ENCODE results near the gene PET117. TPM values are rescaled to one million over a fixed set of nuclear protein-coding genes. Genes with fewer than 3 reads are reported as not detected.

The PET117 gene
- total RNA-seq, 1 donor from 2014 or later = 58.3 TPM

DNA sequence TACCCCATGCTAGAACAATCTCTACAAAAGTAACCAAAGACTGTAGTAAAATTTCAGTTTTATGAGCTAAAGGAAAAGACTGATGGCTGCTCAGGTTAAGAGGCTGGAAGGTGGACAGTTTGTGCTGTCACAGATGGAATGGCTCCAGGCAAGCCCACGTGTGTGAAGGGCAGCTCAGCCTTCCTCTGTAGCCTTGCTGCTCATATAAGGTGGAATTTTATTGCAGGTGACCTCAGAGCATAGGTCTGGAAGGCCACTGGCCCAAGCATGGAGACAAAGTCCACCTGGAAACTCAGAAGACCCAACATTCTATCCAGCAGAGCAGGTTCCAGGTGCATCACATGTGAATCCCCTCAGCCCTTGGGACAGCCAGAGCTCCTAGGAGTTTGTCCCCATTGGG, 53.6 kb downstream of the PET117 start:
- Histone ChIP-seq H3K9me3 (ENCODE audit: low read depth) (no peaks in the 10 kb centered on the region), H2AFZ (replicated peaks) (no peak overlapping the region), H3K4me3 (no peak overlapping the region), H3F3A (ENCODE audit: low read depth) (no peaks in the 10 kb centered on the region), H3K79me2 (ENCODE audit: low read depth) (no peaks in the 10 kb centered on the region), H3K36me3 (no peaks in the 10 kb centered on the region), H3K4me1 (no peaks in the 10 kb centered on the region), H3K9ac (no peak overlapping the region), H3K27ac (no peak overlapping the region), H3K27me3 (no peaks in the 10 kb centered on the region), H3K4me2 (no peak overlapping the region), H4K20me1 (ENCODE audit: low read depth) (no peaks in the 10 kb centered on the region)
- Mint-ChIP-seq H3K27ac (no peak overlapping the region), H3K9me3 (peaks cover 3% of the 10 kb centered on the region), H3K27me3 (ENCODE audit: insufficient read depth, low read depth) (peaks cover 2% of the 10 kb centered on the region), H3K4me1 (peaks cover 4% of the 10 kb centered on the region), H3K36me3 (peaks cover 20% of the 10 kb centered on the region), H3K4me3 (no peak overlapping the region)
- no peak for DNase-seq (ENCODE audit: low spot score)
- TF ChIP-seq, protein P1, sequence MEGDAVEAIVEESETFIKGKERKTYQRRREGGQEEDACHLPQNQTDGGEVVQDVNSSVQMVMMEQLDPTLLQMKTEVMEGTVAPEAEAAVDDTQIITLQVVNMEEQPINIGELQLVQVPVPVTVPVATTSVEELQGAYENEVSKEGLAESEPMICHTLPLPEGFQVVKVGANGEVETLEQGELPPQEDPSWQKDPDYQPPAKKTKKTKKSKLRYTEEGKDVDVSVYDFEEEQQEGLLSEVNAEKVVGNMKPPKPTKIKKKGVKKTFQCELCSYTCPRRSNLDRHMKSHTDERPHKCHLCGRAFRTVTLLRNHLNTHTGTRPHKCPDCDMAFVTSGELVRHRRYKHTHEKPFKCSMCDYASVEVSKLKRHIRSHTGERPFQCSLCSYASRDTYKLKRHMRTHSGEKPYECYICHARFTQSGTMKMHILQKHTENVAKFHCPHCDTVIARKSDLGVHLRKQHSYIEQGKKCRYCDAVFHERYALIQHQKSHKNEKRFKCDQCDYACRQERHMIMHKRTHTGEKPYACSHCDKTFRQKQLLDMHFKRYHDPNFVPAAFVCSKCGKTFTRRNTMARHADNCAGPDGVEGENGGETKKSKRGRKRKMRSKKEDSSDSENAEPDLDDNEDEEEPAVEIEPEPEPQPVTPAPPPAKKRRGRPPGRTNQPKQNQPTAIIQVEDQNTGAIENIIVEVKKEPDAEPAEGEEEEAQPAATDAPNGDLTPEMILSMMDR (IDR thresholded peaks at IDR 0.05) = no peak
- no peak for TF ChIP-seq EZH2phosphoT487 (IDR thresholded peaks at IDR 0.05)
- no peak for TF ChIP-seq EZH2 (IDR thresholded peaks at IDR 0.05)

Small RNA genes lying within 50 kb of the gene (small RNA-seq; reads per million reads assigned to genes)
- gene RF00019 = not detected
- not detected for gene RNU7-137P

Other genes with a start within 250 kb of the PET117 start
- gene SNX5, start 169.1 kb upstream of the PET117 start, total RNA-seq (ENCODE audit: low replicate concordance) = 156 and 226 TPM in 2 replicates
- gene MGME1, start 168.8 kb upstream of the PET117 start, total RNA-seq (ENCODE audit: low replicate concordance) = 57.2 and 87.2 TPM in 2 replicates
- gene OVOL2, start 79.9 kb upstream of the PET117 start, total RNA-seq (ENCODE audit: low replicate concordance) = 0.25 and 0.62 TPM in 2 replicates
- 28.5 and 29.9 TPM in 2 replicates for gene KAT14, start within 50 bp of the PET117 start, total RNA-seq (ENCODE audit: low replicate concordance)
- 24.1 and 24.8 TPM in 2 replicates for gene ZNF133, start 150.7 kb downstream of the PET117 start, total RNA-seq (ENCODE audit: low replicate concordance)